NT2/D1 (cell line): Measurements from ENCODE around the gene OSER1.

Experiments
- YY1 ChIP-seq: IDR thresholded peaks from 2 replicates; pipeline ENCODE4 v1.6.1; 2011; ENCODE audit not compliant: insufficient read length, insufficient read depth
- ZNF274 ChIP-seq: IDR thresholded peaks from 2 replicates; pipeline ENCODE4 v1.6.1; 2011; ENCODE audit warnings: mild to moderate bottlenecking, low read depth, low read length

GRCh38 chr20:44219791-44220190 lies 9.2 kb upstream of the OSER1 start:
- no peak for TF ChIP-seq YY1
- no peak for TF ChIP-seq ZNF274
